Right cardiac atrium (tissue), 5 donors: ENCODE data around the gene OR2M2. TPM values are rescaled to one million over a fixed set of nuclear protein-coding genes. Genes with fewer than 3 reads are reported as not detected.

Source experiments
- ATAC-seq, 2 donors: fragments of 200-7000 bp; cut with Tn5 transposase; one replicate each; pipeline versions ENCODE4 v1.8.0 to v1.9.1; 2020; ENCODE audit warnings: moderate library complexity in 2 of 2, mild to moderate bottlenecking in 1 of 2
- DNase-seq, 3 donors: peaks; one replicate each; pipeline ENCODE4 v3.0.0-alpha.2; 2020
- H3K27ac ChIP-seq: one replicate; pipeline ENCODE4 v1.5.1; 2013; ENCODE audit warnings: mild to moderate bottlenecking, low read length, control low read depth, moderate library complexity
- H3K27me3 ChIP-seq: one replicate; pipeline ENCODE4 v1.6.1; 2013; ENCODE audit not compliant: control insufficient read depth, insufficient read depth
- H3K4me1 ChIP-seq: one replicate; pipeline ENCODE4 v1.6.1; 2013; ENCODE audit warnings: low read length; ENCODE audit not compliant: control insufficient read depth, insufficient read depth
- H3K4me3 ChIP-seq: one replicate; pipeline ENCODE4 v1.5.1; 2013; ENCODE audit warnings: low read length, control low read depth
- H3K9me3 ChIP-seq: one replicate; pipeline ENCODE4 v1.6.1; 2013; ENCODE audit warnings: low read length; ENCODE audit not compliant: control insufficient read depth
- WGBS: extraction: QIAGEN DNeasy Blood & Tissue Kit; methylation state at CpG from one replicate; pipeline ENCODE4 v1.1.7; 2013; 5-methylcytosine and 5-hydroxymethylcytosine counted together
- intact Hi-C, 4 donors: fragments of 100-400 bp; cut with DNase I; formaldehyde crosslinking; loops; one replicate each; pipeline versions ENCODE4 v1.11.0 to v1.14.0; 2022 to 2023
- polyA plus RNA-seq: library from polyadenylated mRNA; stranded (reverse); fragments of 200-250 nt; gene quantifications from one replicate; pipeline ENCODE4 v1.2.3, GENCODE V29; 2013
- total RNA-seq, 4 donors: library from RNA; stranded (reverse); fragmentation: NEBNext Ultra II Directional; extraction: Animal tissue kit (Norgen Biotek cat#: 25700); gene quantifications; one replicate each; pipeline ENCODE4 v1.2.1, GENCODE V29; 2021
- donor health status: healthy with polysubstance abuse.
- donor health status: DM: no; HTN: yes; CAD: no.
- donor health status: DM: no; HTN: no; CAD: no.
- donor health status: DM: no; HTN: yes; CAD: no; lungs with severe emphysema.
- donor health status: DM: yes; HTN: yes; CAD: no.

The OR2M2 gene
- total and polyA plus RNA-seq, 5 donors = not detected

GRCh38 chr1:248183996-248184395 lies 9.4 kb downstream of the OR2M2 start:
- DNase-seq (no peak), ATAC-seq (no peak)
- H3K4me1 ChIP-seq = no peaks in the 10 kb centered on the region
- H3K27ac ChIP-seq = no peak overlapping the region
- no peak overlapping the region for H3K4me3 ChIP-seq
- intact Hi-C loops = no loop called here
- H3K9me3 ChIP-seq = no peaks in the 10 kb centered on the region
- H3K27me3 ChIP-seq = no peaks in the 10 kb centered on the region
- 61% methylated on average over 7 of the region's 7 CpGs for WGBS

DNA sequence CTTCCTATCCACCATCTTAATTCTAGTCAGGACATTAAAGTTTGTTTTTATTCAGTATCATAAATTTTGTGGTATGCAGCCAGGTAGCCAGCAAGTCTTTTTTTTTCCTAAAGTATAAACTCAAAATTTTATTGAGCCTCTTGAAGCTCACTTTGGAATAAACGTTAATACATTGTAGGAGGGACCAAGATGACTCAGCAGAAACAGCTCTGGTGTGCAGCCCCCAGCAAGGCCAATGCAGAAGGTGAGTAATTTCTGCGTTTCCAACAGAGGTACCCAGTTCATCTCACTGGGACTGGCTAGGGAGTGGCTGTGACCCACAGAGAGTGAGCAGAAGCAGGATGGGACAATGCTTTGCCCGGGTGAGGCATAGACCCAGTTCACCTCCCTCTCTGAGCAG lies 12.7 kb downstream of the OR2M2 start:
- no peaks in the 10 kb centered on the region for H3K4me1 ChIP-seq
- intact Hi-C loops = no loop called here
- ATAC-seq (no peak), DNase-seq (no peak)
- H3K27ac ChIP-seq = no peak overlapping the region
- H3K27me3 ChIP-seq = no peaks in the 10 kb centered on the region
- no peaks in the 10 kb centered on the region for H3K9me3 ChIP-seq
- no peak overlapping the region for H3K4me3 ChIP-seq
- WGBS = 57% methylated on average over 3 of the region's 3 CpGs

- 53% methylated on average over 11 of the region's 11 CpGs for WGBS
Measured at GRCh38 chr1:248189026-248189425, 14.4 kb downstream of the OR2M2 start.

GRCh38 chr1:248194117-248194516 lies 19.5 kb downstream of the OR2M2 start:
- no peaks in the 10 kb centered on the region for H3K4me1 ChIP-seq
- ATAC-seq (no peak), DNase-seq (no peak)
- H3K27me3 ChIP-seq = no peaks in the 10 kb centered on the region
- H3K9me3 ChIP-seq = no peaks in the 10 kb centered on the region
- H3K4me3 ChIP-seq = no peak overlapping the region
- intact Hi-C loops = no loop called here
- WGBS = 52% methylated on average over 1 of the region's 1 CpG
- no peak overlapping the region for H3K27ac ChIP-seq

More at GRCh38 chr1:248189026-248189425, 14.4 kb downstream of the OR2M2 start:
- intact Hi-C loops = no loop called here
- DNase-seq (no peak), ATAC-seq (no peak)
- Histone ChIP-seq H3K4me3 (no peak overlapping the region), H3K9me3 (no peaks in the 10 kb centered on the region), H3K27ac (no peak overlapping the region), H3K4me1 (no peaks in the 10 kb centered on the region), H3K27me3 (no peaks in the 10 kb centered on the region)

DNA sequence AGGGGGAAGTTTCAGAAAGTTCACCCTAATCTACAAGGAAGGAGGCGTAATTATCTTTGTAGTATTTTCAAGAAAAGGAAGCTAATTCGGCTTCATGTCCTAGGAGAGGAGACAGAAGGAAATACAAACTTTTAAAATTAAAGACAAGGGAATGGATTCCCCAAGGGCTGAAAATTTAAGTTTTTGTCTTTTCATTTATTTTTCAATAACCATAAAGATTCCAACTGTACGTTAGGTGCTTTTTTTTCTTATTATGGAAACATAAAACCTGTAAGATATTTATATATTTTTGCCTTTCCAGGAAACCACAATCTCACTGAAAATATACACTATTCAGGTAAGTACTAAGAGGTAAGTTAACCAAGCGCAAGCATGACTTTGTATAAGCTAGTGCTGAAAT lies 22.3 kb downstream of the OR2M2 start, which contains the start of gene OR2M3:
OR2M3 (plus strand) TSS at position 301 of the 400 bp plus-strand sequence. CDS start 5,803 bp downstream, outside the sequence.
- Histone ChIP-seq H3K27me3 (no peaks in the 10 kb centered on the region), H3K9me3 (no peaks in the 10 kb centered on the region), H3K4me3 (no peak within 1 kb of the TSS), H3K4me1 (no peaks in the 10 kb centered on the region), H3K27ac (no peak within 1 kb of the TSS)
- 50% methylated on average over 4 of the region's 4 CpGs for WGBS
- intact Hi-C loops = no loop called here
- DNase-seq = no peak
- ATAC-seq = no peak

DNA sequence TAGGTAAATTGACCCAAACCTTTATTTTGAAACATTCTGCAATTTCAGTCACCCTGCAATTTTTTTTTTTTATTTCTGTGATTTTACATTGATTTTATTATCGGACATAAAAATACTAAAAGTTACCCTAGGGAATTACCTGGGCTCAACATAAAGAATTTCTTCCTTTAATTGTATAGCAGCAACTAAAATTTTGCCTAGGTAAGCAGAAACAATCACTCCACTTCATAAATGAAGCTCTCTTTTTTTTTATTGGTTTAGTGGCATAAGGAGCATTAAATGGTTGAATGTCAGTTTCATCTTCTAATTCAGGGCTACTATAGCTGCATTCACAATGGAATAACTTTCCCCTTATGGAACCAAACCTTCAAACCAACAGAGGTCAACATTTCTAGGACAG lies 41.3 kb downstream of the OR2M2 start:
- ATAC-seq = no peak
- DNase-seq = no peak
- Histone ChIP-seq H3K4me1 (no peaks in the 10 kb centered on the region), H3K27ac (no peak overlapping the region), H3K9me3 (no peaks in the 10 kb centered on the region), H3K4me3 (no peak overlapping the region), H3K27me3 (no peaks in the 10 kb centered on the region)
- 95% methylated on average over 1 of the region's 1 CpG for WGBS
- intact Hi-C loops = no loop called here

GRCh38 chr1:248225537-248225936 lies 50.9 kb downstream of the OR2M2 start:
- intact Hi-C loops = no loop called here
- no peak overlapping the region for H3K4me3 ChIP-seq
- 74% methylated on average over 1 of the region's 1 CpG for WGBS
- H3K27me3 ChIP-seq = no peaks in the 10 kb centered on the region
- no peaks in the 10 kb centered on the region for H3K4me1 ChIP-seq
- no peak for ATAC-seq
- no peak for DNase-seq
- H3K27ac ChIP-seq = no peak overlapping the region
- H3K9me3 ChIP-seq = no peaks in the 10 kb centered on the region

GRCh38 chr1:248229360-248229908 lies 54.8 kb downstream of the OR2M2 start:
- Histone ChIP-seq H3K27me3 (no peaks in the 10 kb centered on the region), H3K4me3 (no peak overlapping the region), H3K4me1 (no peaks in the 10 kb centered on the region), H3K9me3 (no peaks in the 10 kb centered on the region), H3K27ac (no peak overlapping the region)
- DNase-seq (no peak), ATAC-seq (no peak)
- intact Hi-C loops = no loop called here
- WGBS = 60% methylated on average over 6 of the region's 6 CpGs

Other genes with a start within 250 kb of the OR2M2 start
- gene OR2AJ1, start 249.9 kb upstream of the OR2M2 start, total RNA-seq = not detected
- not detected for gene OR2AJ1, start 249.9 kb upstream of the OR2M2 start, polyA plus RNA-seq
- not detected for gene OR2L8, start 226.0 kb upstream of the OR2M2 start, total RNA-seq
- gene OR2L8, start 226.0 kb upstream of the OR2M2 start, polyA plus RNA-seq = not detected
- not detected for gene OR2AK2, start 209.6 kb upstream of the OR2M2 start, total RNA-seq
- gene OR2AK2, start 209.6 kb upstream of the OR2M2 start, polyA plus RNA-seq = not detected
- gene OR2L5, start 161.2 kb upstream of the OR2M2 start, total RNA-seq = not detected
- gene OR2L5, start 161.2 kb upstream of the OR2M2 start, polyA plus RNA-seq = not detected
- gene OR2L2, start 144.8 kb upstream of the OR2M2 start, total RNA-seq = under 1 TPM in 1 of 4 donors, not detected in 3; 0.14 TPM
- not detected for gene OR2L2, start 144.8 kb upstream of the OR2M2 start, polyA plus RNA-seq
- gene OR2L3, start 128.0 kb upstream of the OR2M2 start, total RNA-seq = not detected
- gene OR2L3, start 128.0 kb upstream of the OR2M2 start, polyA plus RNA-seq = not detected
- gene OR2L13, start 79.6 kb upstream of the OR2M2 start, total RNA-seq = not detected
- not detected for gene OR2L13, start 79.6 kb upstream of the OR2M2 start, polyA plus RNA-seq
- gene OR2M5, start 29.7 kb upstream of the OR2M2 start, total RNA-seq = not detected
- not detected for gene OR2M5, start 29.7 kb upstream of the OR2M2 start, polyA plus RNA-seq
- gene OR2M3, start 22.4 kb downstream of the OR2M2 start, total RNA-seq = not detected
- gene OR2M3, start 22.4 kb downstream of the OR2M2 start, polyA plus RNA-seq = not detected
- not detected for gene OR2M4, start 56.6 kb downstream of the OR2M2 start, total RNA-seq
- not detected for gene OR2M4, start 56.6 kb downstream of the OR2M2 start, polyA plus RNA-seq
- not detected for gene OR2T33, start 103.2 kb downstream of the OR2M2 start, total RNA-seq
- not detected for gene OR2T33, start 103.2 kb downstream of the OR2M2 start, polyA plus RNA-seq
- not detected for gene OR2T12, start 128.6 kb downstream of the OR2M2 start, total RNA-seq
- gene OR2T12, start 128.6 kb downstream of the OR2M2 start, polyA plus RNA-seq = not detected
- gene OR2M7, start 149.7 kb downstream of the OR2M2 start, total RNA-seq = not detected
- not detected for gene OR2M7, start 149.7 kb downstream of the OR2M2 start, polyA plus RNA-seq
- gene OR14C36, start 174.0 kb downstream of the OR2M2 start, total RNA-seq = not detected
- not detected for gene OR14C36, start 174.0 kb downstream of the OR2M2 start, polyA plus RNA-seq
- gene OR2T4, start 186.8 kb downstream of the OR2M2 start, total RNA-seq = not detected
- not detected for gene OR2T4, start 186.8 kb downstream of the OR2M2 start, polyA plus RNA-seq
- not detected for gene OR2T6, start 200.9 kb downstream of the OR2M2 start, total RNA-seq
- not detected for gene OR2T6, start 200.9 kb downstream of the OR2M2 start, polyA plus RNA-seq
- not detected for gene OR2T1, start 228.2 kb downstream of the OR2M2 start, total RNA-seq
- gene OR2T1, start 228.2 kb downstream of the OR2M2 start, polyA plus RNA-seq = not detected